ENCODE results near the gene GPR142. TPM values are rescaled to one million over a fixed set of nuclear protein-coding genes. Genes with fewer than 3 reads are reported as not detected.

The GPR142 gene, protein sequence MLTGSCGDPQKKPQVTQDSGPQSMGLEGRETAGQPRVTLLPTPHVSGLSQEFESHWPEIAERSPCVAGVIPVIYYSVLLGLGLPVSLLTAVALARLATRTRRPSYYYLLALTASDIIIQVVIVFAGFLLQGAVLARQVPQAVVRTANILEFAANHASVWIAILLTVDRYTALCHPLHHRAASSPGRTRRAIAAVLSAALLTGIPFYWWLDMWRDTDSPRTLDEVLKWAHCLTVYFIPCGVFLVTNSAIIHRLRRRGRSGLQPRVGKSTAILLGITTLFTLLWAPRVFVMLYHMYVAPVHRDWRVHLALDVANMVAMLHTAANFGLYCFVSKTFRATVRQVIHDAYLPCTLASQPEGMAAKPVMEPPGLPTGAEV
- total RNA-seq = not detected in 2 replicates

DNA sequence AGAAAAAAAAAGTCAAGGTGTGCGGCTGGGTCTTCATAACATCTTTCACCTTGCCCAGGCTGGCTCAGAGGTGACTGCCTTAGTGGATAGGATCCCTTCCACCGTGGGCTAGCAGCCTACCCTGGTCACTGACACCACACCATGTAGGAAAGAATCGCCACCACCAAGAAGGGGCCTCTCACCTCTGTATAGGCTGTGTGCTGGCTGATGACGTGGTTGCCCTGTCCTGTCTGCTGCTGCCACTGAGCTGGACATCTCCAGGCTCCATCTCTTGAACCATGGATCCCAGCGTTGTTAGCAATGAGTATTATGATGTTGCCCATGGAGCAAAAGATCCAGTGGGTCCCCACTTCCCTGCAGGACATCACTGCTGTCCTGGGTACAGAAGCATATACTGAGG lies at the start of gene GPR142:
TSS of gene GPR142 (plus strand) at position 301 of the 400 bp plus-strand sequence. CDS start 2,035 bp downstream, outside the sequence.

DNA sequence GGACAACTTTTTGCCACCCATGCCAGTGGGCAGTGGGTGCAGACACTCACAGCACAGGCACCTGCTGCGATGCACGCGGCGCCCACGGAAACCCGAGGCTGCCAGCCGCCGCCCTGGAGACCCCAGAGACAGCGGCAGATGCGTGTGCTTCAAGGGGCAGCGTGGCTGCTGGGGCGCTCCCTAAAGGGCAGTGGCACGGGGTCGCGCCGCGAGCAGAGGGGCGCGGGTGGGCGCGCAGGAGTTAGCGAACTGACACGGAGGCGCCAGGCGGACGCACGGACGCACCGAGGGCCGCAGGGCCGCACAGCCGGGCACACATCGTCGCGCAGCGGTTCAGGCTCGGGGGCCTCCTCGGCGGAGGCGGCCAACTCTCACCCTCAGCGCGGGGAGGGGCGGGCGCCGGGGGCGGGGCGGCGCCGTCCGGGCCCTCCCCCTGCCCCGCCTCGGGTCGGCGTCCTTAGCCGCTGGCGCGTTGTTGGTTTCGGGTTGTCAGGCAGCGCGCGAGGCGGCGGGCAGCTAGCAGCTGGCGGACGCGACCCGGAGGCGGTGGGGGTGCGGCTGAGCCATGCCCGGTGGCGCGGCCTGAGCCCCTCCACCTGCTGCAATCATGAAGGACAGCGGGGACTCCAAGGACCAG lies 41.4 kb upstream of the GPR142 start, which contains the start of gene KIF19:
TSS of gene KIF19 (plus strand) at position 484 of the 637 bp plus-strand sequence. CDS start at position 608, 124 bp downstream.

DNA sequence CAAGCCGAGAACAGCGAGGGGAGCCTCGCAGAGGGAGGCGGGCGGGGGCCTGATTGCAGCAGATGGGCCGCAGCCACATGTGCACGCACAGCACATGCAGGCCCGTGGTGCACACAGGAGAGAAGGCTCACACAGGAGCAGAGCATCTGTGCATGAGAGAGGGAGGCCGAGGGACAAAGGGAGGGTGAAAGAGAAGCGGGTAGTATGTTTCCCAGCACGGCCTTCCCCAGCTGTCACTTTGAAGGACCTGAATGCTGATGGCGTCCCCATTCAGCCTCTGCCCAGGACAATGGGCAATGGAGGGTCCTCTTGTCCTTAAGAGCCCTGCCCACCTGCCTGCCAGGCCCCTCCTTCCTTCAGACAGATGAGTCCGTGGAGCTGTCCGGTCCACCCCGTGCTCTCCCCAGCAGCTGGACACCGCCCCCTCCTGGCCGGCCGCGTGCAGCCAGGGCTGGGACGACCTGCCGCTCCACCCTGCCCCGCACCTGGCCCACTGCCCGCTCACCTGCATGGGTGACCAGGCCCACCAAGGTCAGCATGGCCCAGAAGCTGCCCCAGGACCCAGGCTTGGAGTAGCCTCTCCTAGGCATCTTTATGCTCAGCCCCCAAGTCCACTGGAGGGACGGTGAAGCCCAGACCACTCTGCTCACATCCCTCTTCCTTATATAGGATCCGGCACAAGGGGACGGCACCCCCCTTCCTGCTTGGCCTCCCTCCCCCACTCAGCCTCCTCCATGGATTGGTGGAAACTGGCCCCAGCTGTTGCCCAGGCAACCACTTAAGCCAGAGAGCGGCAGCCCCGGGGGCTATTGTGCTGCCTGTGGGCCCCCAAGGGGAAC lies 5.9 kb upstream of the GPR142 start, which contains the start of gene BTBD17:
TSS of gene BTBD17 (minus strand) at position 639 of the 839 bp plus-strand sequence. CDS start at position 590, 49 bp downstream.

Other genes starting within 250 kb of the GPR142 start
- 1,163 and 1,192 TPM in 2 replicates for gene RPL38, start 163.8 kb upstream of the GPR142 start, total RNA-seq
- gene TTYH2, start 153.9 kb upstream of the GPR142 start, total RNA-seq = 11.9 and 18.2 TPM in 2 replicates
- gene DNAI2, start 93.3 kb upstream of the GPR142 start, total RNA-seq = not detected in 2 replicates
- not detected in 2 replicates for gene KIF19, start 41.3 kb upstream of the GPR142 start, total RNA-seq
- gene BTBD17, start 5.6 kb upstream of the GPR142 start, total RNA-seq = not detected in 2 replicates
- gene GPRC5C, start 64.6 kb downstream of the GPR142 start, total RNA-seq = 6.9 and 54.8 TPM in 2 replicates
- gene CD300A, start 99.1 kb downstream of the GPR142 start, total RNA-seq = not detected in 2 replicates
- gene CD300LB, start 164.0 kb downstream of the GPR142 start, total RNA-seq = not detected in 2 replicates
- not detected in 2 replicates for gene CD300C, start 178.6 kb downstream of the GPR142 start, total RNA-seq
- not detected in 2 replicates for gene CD300H, start 200.0 kb downstream of the GPR142 start, total RNA-seq
- gene CD300LD, start 224.8 kb downstream of the GPR142 start, total RNA-seq = not detected in 2 replicates